Ishikawa (cell line): Measurements from ENCODE around the gene MRFAP1L1.

Source experiments
- CEBPB ChIP-seq: IDR thresholded peaks from 2 replicates; pipeline ENCODE4 v1.6.1; 2012
- CREB1 ChIP-seq: IDR thresholded peaks from 2 replicates; pipeline ENCODE4 v1.6.1; 2012; ENCODE audit warnings: low read depth
- EGR1 ChIP-seq: IDR thresholded peaks from 2 replicates; pipeline ENCODE4 v1.6.1; 2012
- EP300 ChIP-seq: IDR thresholded peaks from 2 replicates; pipeline ENCODE4 v1.6.1; 2012; ENCODE audit warnings: borderline replicate concordance
- FOXM1 ChIP-seq: IDR thresholded peaks from 2 replicates; pipeline ENCODE4 v1.6.1; 2012; ENCODE audit warnings: low read depth, borderline replicate concordance
- NFIC ChIP-seq: IDR thresholded peaks from 2 replicates; pipeline ENCODE4 v1.6.1; 2012
- RAD21 ChIP-seq: IDR thresholded peaks from 2 replicates; pipeline ENCODE4 v1.6.1; 2012; ENCODE audit warnings: low read depth
- TAF1 ChIP-seq: IDR thresholded peaks from 2 replicates; pipeline ENCODE4 v1.6.1; 2012; ENCODE audit warnings: low read depth, mild to moderate bottlenecking
- TCF12 ChIP-seq: IDR thresholded peaks from 2 replicates; pipeline ENCODE4 v1.6.1; 2012; ENCODE audit warnings: low read depth
- TEAD4 ChIP-seq: IDR thresholded peaks from 2 replicates; pipeline ENCODE4 v1.6.1; 2012
- USF1 ChIP-seq: IDR thresholded peaks from 2 replicates; pipeline ENCODE4 v1.6.1; 2012
- YY1 ChIP-seq: IDR thresholded peaks from 2 replicates; pipeline ENCODE4 v1.6.1; 2012; ENCODE audit warnings: low read depth
- ZBTB7A ChIP-seq: IDR thresholded peaks from 2 replicates; pipeline ENCODE4 v1.6.1; 2012; ENCODE audit warnings: low read depth
- TF ChIP-seq, protein P1 (sequence below): IDR thresholded peaks from 2 replicates; pipeline ENCODE4 v1.6.1; 2012
- TF ChIP-seq, protein P2 (sequence below): IDR thresholded peaks from 2 replicates; pipeline ENCODE4 v1.6.1; 2012; ENCODE audit warnings: low read depth, mild to moderate bottlenecking

MRFAP1L1 gene

GRCh38 chr4:6719611-6720179 lies 10.0 kb upstream of the MRFAP1L1 start:
- no peak for TF ChIP-seq ZBTB7A
- TF ChIP-seq USF1: no peak
- TF ChIP-seq, protein P1, sequence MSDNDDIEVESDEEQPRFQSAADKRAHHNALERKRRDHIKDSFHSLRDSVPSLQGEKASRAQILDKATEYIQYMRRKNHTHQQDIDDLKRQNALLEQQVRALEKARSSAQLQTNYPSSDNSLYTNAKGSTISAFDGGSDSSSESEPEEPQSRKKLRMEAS: no peak
- TF ChIP-seq CEBPB: no peak
- TF ChIP-seq RAD21: no peak
- TF ChIP-seq, protein P2, sequence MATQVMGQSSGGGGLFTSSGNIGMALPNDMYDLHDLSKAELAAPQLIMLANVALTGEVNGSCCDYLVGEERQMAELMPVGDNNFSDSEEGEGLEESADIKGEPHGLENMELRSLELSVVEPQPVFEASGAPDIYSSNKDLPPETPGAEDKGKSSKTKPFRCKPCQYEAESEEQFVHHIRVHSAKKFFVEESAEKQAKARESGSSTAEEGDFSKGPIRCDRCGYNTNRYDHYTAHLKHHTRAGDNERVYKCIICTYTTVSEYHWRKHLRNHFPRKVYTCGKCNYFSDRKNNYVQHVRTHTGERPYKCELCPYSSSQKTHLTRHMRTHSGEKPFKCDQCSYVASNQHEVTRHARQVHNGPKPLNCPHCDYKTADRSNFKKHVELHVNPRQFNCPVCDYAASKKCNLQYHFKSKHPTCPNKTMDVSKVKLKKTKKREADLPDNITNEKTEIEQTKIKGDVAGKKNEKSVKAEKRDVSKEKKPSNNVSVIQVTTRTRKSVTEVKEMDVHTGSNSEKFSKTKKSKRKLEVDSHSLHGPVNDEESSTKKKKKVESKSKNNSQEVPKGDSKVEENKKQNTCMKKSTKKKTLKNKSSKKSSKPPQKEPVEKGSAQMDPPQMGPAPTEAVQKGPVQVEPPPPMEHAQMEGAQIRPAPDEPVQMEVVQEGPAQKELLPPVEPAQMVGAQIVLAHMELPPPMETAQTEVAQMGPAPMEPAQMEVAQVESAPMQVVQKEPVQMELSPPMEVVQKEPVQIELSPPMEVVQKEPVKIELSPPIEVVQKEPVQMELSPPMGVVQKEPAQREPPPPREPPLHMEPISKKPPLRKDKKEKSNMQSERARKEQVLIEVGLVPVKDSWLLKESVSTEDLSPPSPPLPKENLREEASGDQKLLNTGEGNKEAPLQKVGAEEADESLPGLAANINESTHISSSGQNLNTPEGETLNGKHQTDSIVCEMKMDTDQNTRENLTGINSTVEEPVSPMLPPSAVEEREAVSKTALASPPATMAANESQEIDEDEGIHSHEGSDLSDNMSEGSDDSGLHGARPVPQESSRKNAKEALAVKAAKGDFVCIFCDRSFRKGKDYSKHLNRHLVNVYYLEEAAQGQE: no peak
- no peak for TF ChIP-seq YY1
- TF ChIP-seq TCF12: no peak
- no peak for TF ChIP-seq FOXM1
- no peak for TF ChIP-seq TEAD4
- TF ChIP-seq EGR1: no peak

DNA sequence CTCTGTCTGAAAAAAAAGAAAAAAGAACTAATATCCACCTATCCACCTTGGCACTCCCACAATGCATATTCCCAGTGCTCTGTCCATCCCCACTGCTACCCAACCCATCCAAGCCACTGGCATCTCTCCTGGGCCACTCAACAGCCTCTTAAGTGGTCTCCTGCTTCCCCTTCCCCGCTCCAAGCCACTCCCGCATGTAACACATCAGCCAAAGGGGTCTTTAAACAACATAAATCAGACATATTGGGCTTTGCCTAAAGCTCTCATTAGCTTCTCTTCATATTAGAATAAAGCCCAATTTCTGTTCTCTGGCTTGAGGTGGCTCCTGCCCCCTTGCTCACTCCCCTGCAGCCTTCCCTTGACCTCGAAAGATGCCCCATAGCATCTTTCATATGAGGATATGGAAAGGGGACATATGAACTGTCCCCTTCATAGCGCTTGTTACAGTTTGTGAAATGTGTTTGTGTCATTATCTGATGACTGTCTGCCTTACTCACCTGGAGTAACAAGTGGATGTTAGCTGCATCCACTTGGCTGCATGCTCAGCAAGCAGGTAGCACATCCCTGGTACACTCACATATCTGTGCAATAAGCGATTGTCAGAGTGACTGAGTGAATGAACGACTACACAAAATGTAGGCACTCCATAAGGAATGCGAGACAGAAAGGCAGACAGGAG lies 9.4 kb upstream of the MRFAP1L1 start:
- TF ChIP-seq NFIC (no peak), EGR1 (no peak), RAD21 (no peak), FOXM1 (no peak), USF1 (no peak), CEBPB (no peak), ZBTB7A (no peak), YY1 (no peak), EP300 (no peak), CREB1 (no peak), TEAD4 (no peak)
- TF ChIP-seq, protein P2: no peak
- TF ChIP-seq, protein P1: no peak

- TF ChIP-seq USF1 (no peak), CREB1 (no peak), TEAD4 (no peak), CEBPB (no peak), NFIC (no peak), YY1 (no peak), TAF1 (no peak), TCF12 (no peak), EP300 (no peak), EGR1 (no peak), FOXM1 (no peak), RAD21 (no peak), ZBTB7A (no peak)
- TF ChIP-seq, protein P1: no peak
- TF ChIP-seq, protein P2: no peak
Measured at GRCh38 chr4:6716958-6717655, 7.4 kb upstream of the MRFAP1L1 start.
